Gastrocnemius medialis (tissue), 4 donors: ENCODE data around the gene UNC93B1. TPM values are rescaled to one million over a fixed set of nuclear protein-coding genes. Genes with fewer than 3 reads are reported as not detected.

Experiments
- ATAC-seq, 2 donors: fragments of 150-250 bp; one replicate each; pipeline ENCODE4 v1.9.1; 2016
- DNase-seq, 2 donors: peaks; one replicate each; pipeline ENCODE4 v3.0.0-alpha.2; 2019
- H3K27ac ChIP-seq, 4 donors: fragments of 200-600 bp; sonication (generic); 1 replicate in 1 of 4; 2 replicates in 3 of 4; pipeline ENCODE4 v1.5.1; 2016 to 2018; ENCODE audit warnings: mild to moderate bottlenecking in 2 of 4, moderate library complexity in 1 of 4
- H3K27me3 ChIP-seq, 3 donors: fragments of 200-600 bp; sonication (generic) in 2 of 3; 1 replicate in 1 of 3; 2 replicates in 2 of 3; pipeline versions ENCODE4 v1.5.1 to v1.6.0; 2016 to 2019; ENCODE audit warnings: mild to moderate bottlenecking in 1 of 3, moderate library complexity in 1 of 3
- H3K36me3 ChIP-seq, 2 donors: fragments of 200-600 bp; sonication (generic) in 1 of 2; one replicate each; pipeline ENCODE4 v1.5.1; 2017 to 2018
- H3K4me1 ChIP-seq, 2 donors: fragments of 200-600 bp; sonication (generic) in 1 of 2; one replicate each; pipeline ENCODE4 v1.5.1; 2016 to 2017; ENCODE audit warnings: mild to moderate bottlenecking in 2 of 2
- H3K4me3 ChIP-seq, 4 donors: fragments of 200-600 bp; sonication (generic) in 3 of 4; 1 replicate in 1 of 4; 2 replicates in 3 of 4; pipeline ENCODE4 v1.5.1; 2016 to 2019; ENCODE audit warnings: mild to moderate bottlenecking in 2 of 4
- H3K9me3 ChIP-seq, 3 donors: fragments of 200-600 bp; sonication (generic) in 2 of 3; 1 replicate in 1 of 3; 2 replicates in 2 of 3; pipeline ENCODE4 v1.5.1; 2016 to 2019
- CTCF ChIP-seq, 5 experiments: fragments of 450-650 bp in 3 of 5; fragments of 200-600 bp in 2 of 5; sonication (generic) in 2 of 5; IDR thresholded peaks in 4 of 5; conservative IDR thresholded peaks in 1 of 5; 1 replicate in 4 of 5; 2 replicates in 1 of 5; pipeline ENCODE4 v1.5.1; 2016 to 2019; ENCODE audit warnings: antibody characterized with exemption in 5 of 5, mild to moderate bottlenecking in 3 of 5, moderate library complexity in 3 of 5
- POLR2A ChIP-seq, 2 donors: fragments of 450-650 bp; IDR thresholded peaks; one replicate each; pipeline ENCODE4 v1.6.1; 2017; ENCODE audit warnings: antibody characterized with exemption in 2 of 2, mild to moderate bottlenecking in 2 of 2, moderate library complexity in 2 of 2
- in situ Hi-C, 4 donors: fragments of 200-750 bp; cut with MboI; loops; one replicate each; pipeline versions ENCODE4 v1.15.0 to v1.8.0; 2017; ENCODE audit warnings: low sequenced_read_pairs in 4 of 4
- intact Hi-C: fragments of 100-400 bp; cut with DNase I; formaldehyde crosslinking; loops from one replicate; pipeline ENCODE4 v1.15.1; 2023; ENCODE audit warnings: low total_unique reads
- total RNA-seq, 4 donors: library from RNA; depleted of rRNA; stranded (reverse); fragments of >200 nt; gene quantifications; one replicate each; pipeline versions ENCODE4 v1.1.0 to v1.2.3, GENCODE V29; 2016

UNC93B1 gene
- total RNA-seq, 4 donors from 2014 or later = 5.4 to 8.8 (median 6.4) TPM

- Histone ChIP-seq H3K4me3 (no peak overlapping the region), H3K36me3 (no peaks in the 10 kb centered on the region), H3K27ac (no peak overlapping the region), H3K9me3 (no peaks in the 10 kb centered on the region), H3K4me1 (no peaks in the 10 kb centered on the region), H3K27me3 (no peaks in the 10 kb centered on the region)
- TF ChIP-seq CTCF (IDR thresholded peaks at IDR 0.05 in 4 of 5, conservative IDR thresholded peaks at IDR 0.05 in 1 of 5) (no peak), POLR2A (IDR thresholded peaks at IDR 0.05) (no peak)
- DNase-seq (no peak), ATAC-seq (no peak)
- in situ Hi-C loops (no loop called here), intact Hi-C loops (no loop called here)
Measured at GRCh38 chr11:68044898-68045351, 41.0 kb upstream of the UNC93B1 start.

GRCh38 chr11:68044145-68044813 lies 40.4 kb upstream of the UNC93B1 start:
- no peak overlapping the region for H3K27ac ChIP-seq
- DNase-seq = no peak
- H3K4me3 ChIP-seq = no peak overlapping the region
- peaks cover 0 to 6% of the 10 kb centered on the region in 2 donors for H3K4me1 ChIP-seq
- no peaks in the 10 kb centered on the region for H3K36me3 ChIP-seq
- intact Hi-C loops (no loop called here), in situ Hi-C loops (no loop called here)
- H3K9me3 ChIP-seq = no peaks in the 10 kb centered on the region
- TF ChIP-seq POLR2A (IDR thresholded peaks at IDR 0.05) = no peak
- no peak for ATAC-seq
- H3K27me3 ChIP-seq = no peaks in the 10 kb centered on the region

- no peak for DNase-seq
- TF ChIP-seq POLR2A (IDR thresholded peaks at IDR 0.05) (no peak), CTCF (IDR thresholded peaks at IDR 0.05 in 4 of 5, conservative IDR thresholded peaks at IDR 0.05 in 1 of 5) (no peak)
- no peaks in the 10 kb centered on the region for H3K27me3 ChIP-seq
- in situ Hi-C loops (no loop called here), intact Hi-C loops (no loop called here)
- H3K27ac ChIP-seq = no peak overlapping the region
- H3K4me3 ChIP-seq = no peak overlapping the region
- H3K9me3 ChIP-seq = no peaks in the 10 kb centered on the region
- H3K36me3 ChIP-seq = no peaks in the 10 kb centered on the region
- peaks cover 0 to 11% of the 10 kb centered on the region in 2 donors for H3K4me1 ChIP-seq
- ATAC-seq = no peak
Measured at GRCh38 chr11:68043349-68044144, 39.6 kb upstream of the UNC93B1 start.

- Histone ChIP-seq H3K4me1 (peaks cover 5 to 16% of the 10 kb centered on the region in 2 donors), H3K4me3 (no peak overlapping the region), H3K9me3 (no peaks in the 10 kb centered on the region), H3K27ac (no peak overlapping the region), H3K27me3 (no peaks in the 10 kb centered on the region), H3K36me3 (no peaks in the 10 kb centered on the region)
- TF ChIP-seq POLR2A (IDR thresholded peaks at IDR 0.05) = no peak
- no peak for TF ChIP-seq CTCF (IDR thresholded peaks at IDR 0.05 in 4 of 5, conservative IDR thresholded peaks at IDR 0.05 in 1 of 5)
- intact Hi-C loops = no loop called here
- no peak for ATAC-seq
- DNase-seq = no peak
- in situ Hi-C loops = no loop called here
Measured at GRCh38 chr11:68043029-68043348, 39.1 kb upstream of the UNC93B1 start.

GRCh38 chr11:68042219-68043028 lies 38.5 kb upstream of the UNC93B1 start:
- Histone ChIP-seq H3K4me1 (peaks cover 9 to 22% of the 10 kb centered on the region in 2 donors), H3K36me3 (no peaks in the 10 kb centered on the region), H3K9me3 (no peaks in the 10 kb centered on the region), H3K27me3 (no peaks in the 10 kb centered on the region), H3K4me3 (no peak overlapping the region), H3K27ac (no peak overlapping the region)
- in situ Hi-C loops = no loop called here
- intact Hi-C loops = no loop called here
- TF ChIP-seq POLR2A (IDR thresholded peaks at IDR 0.05) (no peak), CTCF (IDR thresholded peaks at IDR 0.05 in 4 of 5, conservative IDR thresholded peaks at IDR 0.05 in 1 of 5) (no peak)
- DNase-seq = no peak
- no peak for ATAC-seq
